ENCODE measurements around the gene RNF225. TPM values are rescaled to one million over a fixed set of nuclear protein-coding genes. Genes with fewer than 3 reads are reported as not detected.

RNF225 gene
- total RNA-seq, 1 experiment from 2014 or later: 1.8 TPM

- TF ChIP-seq JUN (CRISPR knock-in tag; IDR thresholded peaks at IDR 0.05): no peak
- TF ChIP-seq ZNF425 (CRISPR knock-in tag; conservative IDR thresholded peaks at IDR 0.05): no peak
- TF ChIP-seq FOXP1 (CRISPR knock-in tag; IDR thresholded peaks at IDR 0.05; ENCODE audit: borderline replicate concordance): peak; percentile 86
- 0 out of 2 replicates have a peak, but pooled peaks have one; percentile 75 for TF ChIP-seq ZBTB43 (CRISPR knock-in tag; IDR thresholded peaks at IDR 0.05)
- peak; percentile 98 for TF ChIP-seq ZNF281 (CRISPR knock-in tag; IDR thresholded peaks at IDR 0.05)
- peak; percentile 80 for TF ChIP-seq IRF1 (CRISPR knock-in tag; IDR thresholded peaks at IDR 0.05)
- no peak for TF ChIP-seq ZMAT4 (CRISPR knock-in tag; IDR thresholded peaks at IDR 0.05)
- TF ChIP-seq OVOL2 (CRISPR knock-in tag; IDR thresholded peaks at IDR 0.05; ENCODE audit: borderline replicate concordance): no peak
- no peak for TF ChIP-seq ATF1 (CRISPR knock-in tag; IDR thresholded peaks at IDR 0.05)
- no peak for TF ChIP-seq ZNF416 (CRISPR knock-in tag; IDR thresholded peaks at IDR 0.05)
- peak; percentile 97 for TF ChIP-seq NR2C2 (CRISPR knock-in tag; IDR thresholded peaks at IDR 0.05)
- TF ChIP-seq PRDM15 (CRISPR knock-in tag; IDR thresholded peaks at IDR 0.05): peak; percentile 20; the same call in 1 of the 2 replicates
- peak; percentile 90; the same call in 1 of the 2 replicates for TF ChIP-seq SMAD3 (CRISPR knock-in tag; IDR thresholded peaks at IDR 0.05; ENCODE audit: borderline replicate concordance)
- no peak for TF ChIP-seq SOX15 (CRISPR knock-in tag; IDR thresholded peaks at IDR 0.05)
- TF ChIP-seq ZNF121 (CRISPR knock-in tag; IDR thresholded peaks at IDR 0.05): no peak
- no peak; the same call in 1 of the 2 replicates for TF ChIP-seq E2F1 (CRISPR knock-in tag; IDR thresholded peaks at IDR 0.05)
- TF ChIP-seq IRF2 (CRISPR knock-in tag; IDR thresholded peaks at IDR 0.05; ENCODE audit: borderline replicate concordance, low read depth): 0 out of 2 replicates have a peak, but pooled peaks have one; percentile 39
- TF ChIP-seq SMAD4 (CRISPR knock-in tag; IDR thresholded peaks at IDR 0.05): no peak
- TF ChIP-seq E2F4 (CRISPR knock-in tag; IDR thresholded peaks at IDR 0.05; ENCODE audit: borderline replicate concordance, low read depth): 0 out of 2 replicates have a peak, but pooled peaks have one; percentile 58
- TF ChIP-seq GTF2I (CRISPR knock-in tag; conservative IDR thresholded peaks at IDR 0.05): no peak
- TF ChIP-seq ZBTB21 (CRISPR knock-in tag; IDR thresholded peaks at IDR 0.05; ENCODE audit: borderline replicate concordance): no peak
- no peak for TF ChIP-seq ATF6 (CRISPR knock-in tag; IDR thresholded peaks at IDR 0.05)
Observed at GRCh38 chr19:58386576-58387337, 8.7 kb upstream of the RNF225 start, which contains the start of gene RPS5 (continued).
